Stimulated activated CD8-positive, alpha-beta memory T cell treated with anti-CD3 and anti-CD28 coated beads, Interleukin-12 subunit alpha, Interleukin-12 subunit beta, amount 100 ng/mL, for 1 hour (primary cell): ENCODE measurements around the gene STRA8.

ENCODE experiments used
- DNase-seq: peaks from one replicate; pipeline ENCODE4 v3.0.0-alpha.2; 2020; ENCODE audit warnings: low read depth

Gene STRA8

DNA sequence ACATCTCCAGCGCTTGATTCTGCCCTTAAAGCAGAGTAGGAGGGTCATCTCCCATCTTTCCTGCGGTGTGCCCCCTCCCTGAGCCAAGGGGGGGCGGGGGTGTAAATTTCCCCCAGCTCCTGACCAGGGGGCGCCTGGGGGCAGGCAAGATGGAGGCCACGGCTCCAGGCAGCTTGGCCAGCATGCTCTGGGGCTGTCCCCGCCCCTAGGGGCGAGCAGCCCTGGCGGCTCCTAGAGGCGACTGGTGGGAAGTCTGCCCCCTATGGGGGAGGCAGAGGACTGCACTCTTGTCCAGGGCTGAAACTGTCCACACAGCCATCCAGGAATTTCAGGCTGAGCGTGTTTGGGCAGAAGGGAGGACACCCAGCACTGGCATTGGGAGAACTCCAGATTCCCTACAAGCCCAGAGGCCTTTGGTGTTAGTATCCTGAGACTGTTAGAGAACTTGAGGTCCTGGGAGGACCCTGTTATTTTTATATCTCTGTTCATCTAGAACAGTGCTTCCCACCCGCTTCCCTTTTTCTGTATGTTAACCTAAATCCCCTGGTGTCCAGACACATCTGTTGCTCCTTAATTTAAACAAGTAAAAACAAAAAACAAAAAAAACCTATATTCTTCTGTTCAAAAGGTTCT, 4.6 kb downstream of the STRA8 start:
- DNase-seq = no peak

DNA sequence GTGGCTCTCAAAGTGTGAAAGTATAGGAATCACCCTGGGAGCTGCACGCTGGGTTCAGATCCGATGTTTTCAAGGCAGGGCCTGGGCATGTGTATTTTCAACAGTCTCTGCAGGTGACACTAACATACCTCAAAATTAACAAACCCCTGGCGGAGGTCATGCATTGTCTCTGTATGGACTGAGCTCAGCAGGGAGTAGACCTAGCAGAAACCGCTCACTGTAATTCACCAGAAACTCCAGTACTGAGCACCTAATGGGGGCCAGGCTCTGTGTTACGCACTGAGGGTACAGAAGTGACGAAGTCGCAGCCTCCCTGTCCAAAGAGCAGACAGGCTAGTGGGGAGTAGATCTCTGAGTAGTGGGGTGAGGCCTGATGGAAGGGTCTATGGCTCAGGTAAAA, 5.6 kb downstream of the STRA8 start:
- DNase-seq = no peak

DNA sequence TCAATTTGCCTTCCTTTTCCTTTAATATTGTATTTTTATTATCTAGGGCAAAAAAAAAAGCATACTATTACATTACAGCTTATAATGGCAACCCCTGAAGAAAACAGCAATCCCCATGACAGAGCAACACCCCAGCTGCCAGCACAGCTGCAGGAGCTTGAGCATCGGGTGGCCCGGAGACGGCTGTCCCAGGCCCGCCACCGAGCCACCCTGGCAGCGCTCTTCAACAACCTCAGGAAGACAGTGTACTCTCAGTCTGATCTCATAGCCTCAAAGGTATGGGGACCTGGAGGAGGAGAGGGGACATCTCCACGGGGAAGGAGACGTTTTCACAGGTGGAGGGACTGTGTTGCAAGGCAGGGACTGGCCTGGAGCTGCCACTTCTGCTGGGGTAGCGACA, 6.8 kb downstream of the STRA8 start:
- DNase-seq = no peak

DNA sequence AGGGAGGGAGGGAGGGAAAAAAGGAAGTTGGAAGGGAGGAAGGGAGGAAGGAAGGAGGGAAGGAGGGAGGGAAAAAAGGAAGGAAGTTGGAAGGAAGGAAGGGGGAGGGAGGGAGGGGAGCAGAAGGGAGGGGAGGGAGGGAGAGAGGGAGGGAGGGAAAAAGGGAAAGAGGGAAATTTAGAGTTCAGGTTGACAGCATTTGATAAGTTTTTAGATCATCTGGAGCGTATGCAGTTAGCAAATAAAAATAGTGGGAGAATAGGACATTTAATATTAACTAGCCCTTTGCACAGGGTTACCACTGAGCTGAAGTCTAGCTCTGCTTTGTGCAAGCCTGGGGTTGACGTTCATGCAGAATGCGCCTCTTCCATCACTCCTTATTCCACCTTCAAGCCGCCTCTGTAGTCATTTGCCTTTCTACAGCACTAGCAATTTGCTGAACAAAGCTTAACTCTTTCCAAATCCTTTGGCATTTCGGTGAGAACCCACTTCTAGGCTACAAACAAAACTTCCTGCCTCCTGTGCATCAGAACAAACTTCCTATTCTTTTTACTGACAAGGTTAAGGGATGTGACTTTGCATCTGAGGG, 8.6 kb downstream of the STRA8 start:
- no peak for DNase-seq

DNA sequence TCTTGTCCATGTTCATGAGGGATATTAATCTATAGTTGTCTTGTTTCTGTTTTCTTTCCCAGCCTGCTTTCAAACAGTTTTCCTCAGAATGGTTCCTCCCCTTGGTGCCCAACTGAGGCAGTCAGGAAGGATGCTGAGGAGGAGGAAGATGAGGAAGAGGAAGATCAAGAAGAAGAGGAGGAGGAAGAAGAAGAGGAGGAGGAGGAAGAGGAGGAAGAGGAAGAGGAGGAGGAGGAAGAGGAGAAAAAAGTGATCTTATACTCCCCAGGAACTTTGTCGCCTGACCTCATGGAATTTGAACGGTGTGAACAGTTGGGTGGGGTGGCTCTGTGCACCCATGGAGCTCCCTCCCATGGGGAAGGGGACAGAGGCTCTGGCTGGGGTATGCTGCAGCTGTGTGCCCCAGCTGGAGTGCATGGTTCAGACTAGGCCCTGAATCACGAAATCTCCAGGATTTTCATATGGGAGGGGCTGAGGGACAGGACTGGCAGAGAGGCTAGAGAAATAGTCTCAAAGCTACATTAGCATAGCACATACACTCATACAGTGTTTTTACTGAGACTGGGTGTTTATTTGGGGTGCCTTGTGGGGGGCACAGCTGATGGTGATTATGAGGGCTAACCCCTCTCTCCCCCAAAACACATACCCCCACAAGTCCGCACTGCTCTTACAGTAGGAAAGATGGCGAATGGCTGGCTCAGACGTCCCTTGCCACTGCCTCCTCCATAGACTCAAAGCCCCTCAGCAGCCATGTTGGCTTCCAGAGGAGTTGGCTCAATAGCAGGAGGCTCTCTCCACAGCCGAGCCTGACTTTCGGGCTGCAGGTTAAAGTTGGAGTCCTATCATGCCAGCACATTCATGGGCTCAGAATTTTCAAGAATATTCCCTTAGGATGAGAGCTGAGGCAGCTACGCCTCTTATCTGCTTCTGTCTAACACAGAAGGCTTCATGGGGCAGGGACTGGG, 11.9 kb downstream of the STRA8 start:
- DNase-seq = no peak

DNA sequence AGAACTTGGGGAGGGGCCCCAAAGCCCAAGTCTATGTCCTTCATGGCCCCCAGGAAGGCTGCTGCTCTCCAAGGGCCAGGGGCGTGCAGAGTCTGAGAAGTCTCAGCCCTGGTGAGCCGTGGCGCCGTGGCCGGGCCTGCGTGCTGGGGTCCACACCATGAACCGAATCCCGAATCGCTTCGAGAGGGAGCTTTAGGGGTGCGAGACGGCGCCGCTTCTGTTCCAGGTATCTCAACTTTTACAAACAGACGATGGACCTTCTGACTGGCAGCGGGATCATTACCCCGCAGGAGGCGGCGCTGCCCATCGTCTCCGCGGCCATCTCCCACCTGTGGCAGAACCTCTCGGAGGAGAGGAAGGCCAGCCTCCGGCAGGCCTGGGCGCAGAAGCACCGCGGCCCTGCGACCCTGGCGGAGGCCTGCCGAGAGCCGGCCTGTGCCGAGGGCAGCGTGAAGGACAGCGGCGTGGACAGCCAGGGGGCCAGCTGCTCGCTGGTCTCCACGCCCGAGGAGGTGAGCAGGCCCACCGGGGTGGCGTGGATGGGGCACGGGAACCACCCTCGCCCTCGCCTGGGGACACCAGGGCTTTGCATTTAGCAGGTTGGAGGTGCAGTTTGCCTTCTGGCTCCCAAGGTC, 12.7 kb downstream of the STRA8 start:
- DNase-seq = no peak

DNA sequence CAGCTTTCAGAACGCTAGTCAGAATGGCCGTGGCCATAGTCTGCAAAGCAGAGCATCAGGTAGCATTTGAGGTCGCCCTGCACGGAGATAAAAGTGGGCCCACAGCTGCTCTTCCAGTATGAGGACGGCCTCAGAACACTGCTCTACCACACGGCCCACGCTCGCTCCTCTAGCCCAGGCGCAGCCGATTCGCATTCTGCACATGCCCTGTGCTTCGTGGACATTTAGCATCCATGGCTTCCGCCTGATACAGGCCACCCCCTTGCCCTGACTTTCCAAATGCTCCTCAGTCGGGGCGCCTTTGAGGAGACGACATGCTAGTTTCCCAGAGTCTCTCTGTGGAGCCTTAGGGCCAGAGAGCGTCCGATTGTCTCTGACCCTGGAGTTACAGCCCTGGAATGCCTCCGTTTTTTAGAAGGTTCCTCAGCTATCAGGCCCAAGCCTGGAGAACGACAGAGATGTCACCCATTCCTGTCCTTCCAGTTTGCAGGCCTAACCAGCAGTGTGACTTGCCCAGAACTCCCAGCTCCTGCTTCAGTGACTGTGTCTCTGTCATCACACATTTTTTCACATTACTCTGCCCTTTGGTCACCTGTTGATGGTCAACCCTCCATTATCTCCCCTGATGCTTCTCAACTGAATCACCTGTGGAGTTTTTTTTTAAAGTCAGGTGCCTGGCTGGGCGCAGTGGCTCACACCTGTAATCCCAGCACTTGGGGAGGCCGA, 14.3 kb downstream of the STRA8 start:
- DNase-seq = no peak

DNA sequence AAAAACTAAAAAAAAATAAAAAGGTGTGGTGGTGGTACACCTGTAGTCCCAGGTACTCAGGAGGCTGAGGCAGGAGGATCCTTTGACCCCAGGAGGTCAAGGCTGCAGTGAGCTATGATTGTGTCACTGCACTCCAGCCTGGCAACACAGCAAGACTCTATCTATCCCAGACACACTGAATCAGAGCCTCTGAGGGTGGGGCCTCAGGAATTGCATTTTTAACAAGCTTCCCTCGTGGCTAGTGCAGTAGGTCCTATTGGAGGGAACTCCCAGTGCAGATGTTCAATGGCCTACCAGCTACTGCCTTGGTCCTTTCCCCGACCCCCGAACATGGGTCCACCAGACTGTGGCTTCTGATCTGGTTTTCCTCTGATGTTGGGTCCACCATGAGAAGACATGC, 14.9 kb downstream of the STRA8 start:
- DNase-seq = no peak

DNA sequence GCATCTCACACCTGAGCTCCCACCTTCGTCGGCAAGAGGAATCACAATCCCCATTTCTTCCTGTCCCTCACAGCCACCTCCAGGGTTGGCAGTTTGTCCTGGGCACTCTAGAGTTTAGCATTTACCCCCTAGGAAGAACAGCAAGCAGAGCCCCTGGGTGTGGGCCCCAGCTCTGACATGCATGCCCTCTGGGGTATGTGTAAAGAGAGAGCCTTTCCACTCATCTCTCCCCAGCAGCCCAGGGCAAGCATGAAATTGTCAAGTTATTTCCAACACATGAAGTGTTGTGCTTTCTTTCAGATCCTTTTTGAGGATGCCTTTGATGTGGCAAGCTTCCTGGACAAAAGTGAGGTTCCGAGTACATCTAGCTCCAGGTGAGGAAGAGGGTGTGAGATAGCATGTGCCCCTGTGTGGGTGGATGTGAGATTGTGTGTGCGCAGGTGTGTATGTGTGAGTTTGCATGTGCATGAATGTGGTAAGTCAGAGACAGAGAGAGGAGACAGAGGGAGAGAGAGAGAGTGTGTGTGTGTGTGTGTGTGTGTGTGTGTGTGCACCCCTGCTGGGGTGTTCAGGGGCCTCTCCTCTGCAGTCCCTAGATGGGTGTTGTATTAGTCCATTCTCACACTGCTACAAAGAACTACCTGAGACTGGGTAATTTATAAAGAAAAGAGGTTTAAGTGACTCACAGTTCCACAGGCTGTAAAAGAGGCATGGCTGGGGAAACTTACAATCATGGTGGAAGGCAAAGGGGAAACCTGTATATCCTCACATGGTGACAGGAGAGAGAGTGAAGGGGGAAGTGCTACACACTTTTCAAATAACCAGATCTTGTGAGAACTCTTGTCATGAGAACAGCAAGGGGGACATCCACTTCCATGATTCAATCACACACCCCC, 18.1 kb downstream of the STRA8 start:
- no peak for DNase-seq

DNA sequence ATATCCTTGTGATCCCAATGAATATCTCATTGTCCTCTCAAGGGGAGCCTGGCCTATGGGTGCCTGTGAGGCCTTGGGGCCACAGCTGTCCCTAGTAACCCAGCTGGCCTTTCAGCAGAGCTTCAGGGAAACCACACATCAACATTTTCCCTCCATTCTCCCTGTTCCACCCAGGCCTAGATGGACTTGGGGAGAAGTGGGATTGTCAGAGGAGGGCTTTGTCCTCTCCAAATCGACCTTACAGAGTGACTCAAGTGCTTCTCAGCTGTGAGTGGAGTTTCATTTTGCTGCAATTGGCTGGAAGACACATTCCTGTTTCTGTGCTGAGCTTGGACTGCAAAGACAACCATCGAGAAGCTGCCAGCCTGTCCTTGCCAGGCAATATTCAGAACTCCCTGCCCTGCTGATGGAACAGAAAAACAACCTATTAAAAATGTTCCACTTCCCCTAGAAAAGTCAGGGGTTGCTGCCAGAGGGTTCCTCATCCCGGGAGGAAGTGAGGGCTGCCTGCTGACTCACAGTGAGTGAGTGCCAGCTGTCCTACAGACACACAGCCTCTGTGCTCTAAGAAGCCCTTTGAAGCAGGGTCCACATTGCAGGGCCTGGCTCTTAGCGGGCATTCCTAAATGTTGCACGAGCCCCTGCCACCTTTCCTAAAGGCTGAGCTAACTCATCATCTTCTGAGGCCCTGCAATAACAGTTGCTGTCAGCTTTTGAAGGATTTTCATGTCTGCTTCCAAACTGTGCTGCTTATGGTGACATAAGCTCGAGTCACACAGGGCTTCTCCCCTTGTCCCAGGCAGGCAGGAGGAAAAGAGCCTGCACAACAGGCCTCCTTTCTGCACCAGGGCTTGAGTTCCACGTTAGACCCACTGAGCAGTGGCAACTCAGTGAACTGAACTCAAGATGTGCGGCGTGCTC, 20.5 kb downstream of the STRA8 start:
- no peak for DNase-seq

DNA sequence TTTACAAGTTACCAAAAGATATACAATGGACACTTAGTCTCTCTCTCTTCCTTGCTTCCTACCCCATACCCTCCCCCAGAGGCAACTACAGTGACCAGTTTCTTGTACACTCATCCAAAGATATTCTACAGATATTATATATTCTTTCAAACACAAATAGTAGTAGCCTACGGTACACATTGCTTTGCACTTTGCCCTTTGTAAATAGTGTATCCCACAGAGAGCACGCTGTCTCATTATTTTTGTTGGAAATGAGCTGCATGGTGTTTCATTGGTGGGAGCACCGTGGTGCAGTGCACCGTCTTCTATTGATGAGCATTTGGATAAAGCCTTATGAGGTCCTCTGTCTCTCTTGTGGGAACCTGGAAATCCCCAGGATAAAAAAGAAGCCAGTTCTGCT, 24.2 kb downstream of the STRA8 start:
- DNase-seq = no peak

DNA sequence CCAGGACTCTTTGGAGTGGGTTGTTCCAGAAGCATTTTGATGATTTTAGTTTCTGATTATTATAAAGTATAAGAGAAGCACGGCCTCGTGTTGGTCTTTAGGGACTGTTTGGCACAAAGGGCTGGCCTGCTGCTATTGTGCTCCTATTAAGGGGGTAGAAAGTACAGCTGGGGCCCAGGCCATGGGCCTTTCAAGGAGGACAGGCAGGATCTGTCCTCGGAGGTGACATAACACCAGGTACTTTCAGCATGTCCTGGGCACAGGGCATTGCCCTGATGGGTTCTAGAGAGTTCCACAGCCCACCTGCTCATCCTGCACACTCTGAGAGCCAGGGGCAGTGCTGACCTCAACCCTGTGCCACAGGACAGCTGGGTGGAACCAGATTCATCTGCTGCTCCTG, 24.9 kb downstream of the STRA8 start:
- DNase-seq = no peak

DNA sequence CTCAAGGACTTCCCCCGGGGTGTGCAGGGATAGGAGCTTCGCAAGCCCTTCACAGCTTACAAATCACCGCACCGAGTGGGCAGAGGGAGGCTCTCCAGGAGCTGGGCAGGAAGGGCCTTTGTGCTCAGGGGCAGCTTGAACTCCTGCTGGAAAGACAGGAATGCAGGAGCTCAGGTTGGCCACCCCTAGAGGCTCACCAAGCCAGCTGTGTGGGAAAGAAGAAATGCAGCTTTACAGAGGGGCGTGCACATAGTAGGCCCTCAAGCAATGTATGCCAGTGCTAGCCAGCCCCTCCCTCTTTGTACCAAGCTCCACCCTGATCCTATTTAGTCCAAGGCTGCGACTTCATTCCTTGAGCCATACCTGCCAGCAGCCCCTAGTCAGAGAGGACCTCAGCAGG, 26.1 kb downstream of the STRA8 start:
- no peak for DNase-seq

DNA sequence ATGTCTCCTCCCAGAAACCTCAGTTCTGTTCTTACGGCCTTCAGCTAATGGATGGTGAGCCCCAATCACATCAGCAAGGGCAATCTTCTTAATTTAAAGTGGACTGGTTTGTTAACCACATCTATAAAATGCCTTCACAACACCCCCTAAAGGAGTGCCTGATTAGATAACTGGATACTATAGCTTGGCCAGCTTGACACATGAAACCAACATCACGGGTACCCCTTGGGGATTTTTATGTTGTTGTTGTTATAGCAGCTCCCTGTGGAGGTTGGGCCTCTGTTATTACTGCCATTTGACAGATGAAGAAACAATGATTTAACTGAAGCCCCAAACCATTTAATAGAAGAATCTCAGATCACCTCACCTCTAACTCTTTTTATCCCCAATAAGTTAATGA, 26.8 kb downstream of the STRA8 start:
- no peak for DNase-seq

DNA sequence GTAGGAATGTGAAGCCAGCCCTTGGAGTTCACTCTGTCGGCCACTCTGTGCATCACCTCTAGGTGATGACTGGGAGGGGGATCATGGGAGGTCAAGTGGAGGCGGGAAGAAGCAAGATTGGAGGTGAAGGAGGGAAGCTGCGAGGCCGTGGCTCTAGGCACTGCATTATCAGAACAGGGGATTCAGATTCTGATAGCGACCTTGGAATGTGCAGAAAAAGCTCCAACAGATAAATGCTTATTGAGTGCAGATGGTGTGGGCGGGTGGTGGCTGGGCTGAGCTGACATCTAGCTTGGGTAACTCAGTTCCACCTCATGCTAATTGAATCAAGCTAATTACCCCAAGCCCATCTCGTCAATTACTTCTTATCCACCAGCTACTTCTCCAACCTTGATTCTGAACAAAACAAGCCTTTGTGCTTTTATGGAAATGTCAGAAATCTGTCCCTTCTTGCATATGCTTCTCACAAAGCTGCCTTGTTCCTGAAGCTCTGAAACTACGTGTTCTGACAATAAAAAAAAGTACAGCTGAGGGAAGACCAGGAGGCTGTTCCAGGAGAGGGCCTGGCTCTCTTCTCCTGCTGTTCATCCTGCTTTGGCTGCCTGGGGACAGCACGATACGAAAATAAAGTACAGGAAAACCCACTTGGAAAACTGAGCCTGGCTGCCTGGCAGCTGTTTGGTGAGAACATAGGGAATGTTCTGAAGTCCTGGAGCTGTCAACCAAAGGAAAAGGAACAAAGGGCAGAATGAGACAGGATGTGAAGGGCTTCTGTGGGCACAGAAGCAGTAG, 27.5 kb downstream of the STRA8 start:
- DNase-seq = no peak

DNA sequence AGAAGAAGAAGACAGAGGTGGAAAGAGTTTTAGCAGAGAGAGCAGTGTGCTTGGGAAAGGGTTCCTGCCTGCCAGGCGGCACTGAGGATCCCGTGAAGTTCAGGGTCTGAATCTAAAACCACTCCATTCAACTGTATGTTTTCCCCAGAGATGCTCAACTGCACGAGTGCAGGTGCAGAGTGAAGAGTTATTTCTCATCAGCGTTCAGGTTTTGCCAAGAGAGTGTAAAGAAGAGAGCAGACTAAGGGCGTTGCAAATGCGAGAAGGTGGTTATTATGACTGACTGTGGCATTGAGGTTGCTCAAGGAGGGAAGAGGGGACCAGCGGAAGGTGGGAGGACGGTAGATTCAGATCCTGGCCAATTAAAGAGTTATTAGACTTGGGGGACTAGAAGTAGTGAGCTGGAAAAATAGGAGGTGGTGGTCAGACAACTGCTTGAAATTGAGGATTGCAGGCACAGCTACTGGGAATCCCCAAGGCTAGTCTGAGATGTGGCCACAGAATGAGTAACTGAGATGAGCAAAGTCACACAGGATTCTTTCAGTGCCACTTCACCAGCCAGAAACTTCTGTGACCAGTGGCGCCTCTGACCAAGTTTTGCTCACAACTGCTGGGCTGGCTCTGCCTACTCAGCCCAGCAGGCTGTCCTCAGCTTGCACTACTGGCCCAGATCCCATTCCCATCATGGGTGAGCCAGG, 29.1 kb downstream of the STRA8 start:
- no peak for DNase-seq

DNA sequence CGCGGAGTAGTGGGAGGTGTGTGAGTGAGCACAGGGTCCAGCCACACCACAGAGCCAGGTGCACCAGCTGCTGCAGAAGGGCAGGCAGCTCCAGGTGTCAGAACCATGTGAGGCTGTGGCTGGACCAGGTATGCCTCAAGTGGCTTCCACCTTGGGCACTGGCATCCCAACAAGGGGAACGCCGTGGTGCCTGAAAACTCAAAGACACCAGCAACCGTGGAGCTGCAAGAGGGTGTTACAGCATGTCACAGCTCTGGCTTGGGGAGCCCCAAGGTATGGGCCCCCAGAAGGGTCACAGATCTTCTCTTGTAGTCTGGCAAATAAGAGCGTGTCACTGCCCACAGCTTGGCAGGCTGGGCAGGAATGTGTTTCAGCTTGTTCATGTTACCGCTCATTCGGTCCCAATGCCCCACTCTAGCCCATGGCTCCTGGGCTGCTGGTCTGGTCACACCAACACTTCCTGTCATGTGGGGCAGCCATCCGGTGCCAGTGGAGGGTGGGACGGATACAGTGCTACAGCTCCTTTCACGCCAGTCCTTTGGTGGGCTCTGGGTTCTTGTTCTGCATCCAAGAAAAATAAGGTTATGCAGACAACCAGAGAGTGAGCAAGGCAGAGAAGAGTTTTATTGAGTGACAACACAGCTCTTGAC, 29.8 kb downstream of the STRA8 start:
- no peak for DNase-seq

DNA sequence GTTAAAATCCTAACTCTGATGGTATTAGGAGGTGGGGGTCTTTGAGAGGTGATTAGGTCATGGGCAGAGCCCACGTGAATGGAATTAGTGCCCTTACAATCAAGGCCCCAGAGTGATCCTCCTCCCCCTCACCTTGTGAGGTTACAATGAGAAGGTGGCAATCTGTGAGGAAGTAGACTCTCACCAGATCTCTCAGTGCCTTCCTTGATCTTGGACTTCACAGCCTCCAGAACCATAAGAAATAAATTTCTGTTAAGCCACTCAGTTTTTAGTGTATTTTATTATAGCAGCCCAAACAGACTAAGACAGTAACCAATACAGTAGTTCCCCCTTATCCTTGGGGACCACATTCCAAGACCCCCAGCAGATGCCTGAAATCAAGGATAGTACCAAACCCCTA, 32.0 kb downstream of the STRA8 start:
- DNase-seq = no peak
